Testis (tissue), 2 donors: ENCODE data around the gene PDZD7.

Experiments used
- CTCF ChIP-seq, 3 experiments: fragments of 450-650 bp in 2 of 3; fragments of 200-600 bp in 1 of 3; sonication (generic) in 1 of 3; IDR thresholded peaks; one replicate each; pipeline ENCODE4 v1.5.1; 2016 to 2019; ENCODE audit warnings: antibody characterized with exemption in 3 of 3, mild to moderate bottlenecking in 2 of 3, moderate library complexity in 1 of 3
- POLR2A ChIP-seq: fragments of 450-650 bp; IDR thresholded peaks from one replicate; pipeline ENCODE4 v1.6.1; 2017; ENCODE audit warnings: antibody characterized with exemption, mild to moderate bottlenecking, moderate library complexity

GRCh38 chr10:101062232-101063049, 31.5 kb upstream of the PDZD7 start:
- TF ChIP-seq CTCF (IDR thresholded peaks at IDR 0.05) (peak; percentile 38 to 70 (median 55)), POLR2A (no peak)
